Measurements from ENCODE around the gene PTGER1.

DNA sequence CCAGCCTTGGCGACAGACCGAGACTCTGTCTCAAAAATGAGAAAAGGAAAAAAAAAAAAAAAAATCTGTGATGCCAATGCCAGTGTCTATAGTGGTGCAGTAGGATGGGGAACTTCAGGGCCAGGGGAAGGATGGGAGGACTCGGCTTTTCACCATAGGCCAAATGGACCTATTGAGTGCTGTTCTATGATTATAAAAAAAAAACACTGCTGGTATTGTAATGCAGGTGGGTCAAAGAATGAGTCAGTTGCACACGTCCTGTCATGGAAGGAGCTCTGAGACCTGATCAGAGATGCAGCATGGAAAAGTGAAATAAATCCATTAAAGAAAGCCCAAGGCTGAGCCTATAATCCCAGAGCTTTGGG, 36.1 kb upstream of the PTGER1 start:
- TF ChIP-seq EZH2 (IDR thresholded peaks at IDR 0.05; ENCODE audit: low read length) = no peak
- TF ChIP-seq, protein P1, sequence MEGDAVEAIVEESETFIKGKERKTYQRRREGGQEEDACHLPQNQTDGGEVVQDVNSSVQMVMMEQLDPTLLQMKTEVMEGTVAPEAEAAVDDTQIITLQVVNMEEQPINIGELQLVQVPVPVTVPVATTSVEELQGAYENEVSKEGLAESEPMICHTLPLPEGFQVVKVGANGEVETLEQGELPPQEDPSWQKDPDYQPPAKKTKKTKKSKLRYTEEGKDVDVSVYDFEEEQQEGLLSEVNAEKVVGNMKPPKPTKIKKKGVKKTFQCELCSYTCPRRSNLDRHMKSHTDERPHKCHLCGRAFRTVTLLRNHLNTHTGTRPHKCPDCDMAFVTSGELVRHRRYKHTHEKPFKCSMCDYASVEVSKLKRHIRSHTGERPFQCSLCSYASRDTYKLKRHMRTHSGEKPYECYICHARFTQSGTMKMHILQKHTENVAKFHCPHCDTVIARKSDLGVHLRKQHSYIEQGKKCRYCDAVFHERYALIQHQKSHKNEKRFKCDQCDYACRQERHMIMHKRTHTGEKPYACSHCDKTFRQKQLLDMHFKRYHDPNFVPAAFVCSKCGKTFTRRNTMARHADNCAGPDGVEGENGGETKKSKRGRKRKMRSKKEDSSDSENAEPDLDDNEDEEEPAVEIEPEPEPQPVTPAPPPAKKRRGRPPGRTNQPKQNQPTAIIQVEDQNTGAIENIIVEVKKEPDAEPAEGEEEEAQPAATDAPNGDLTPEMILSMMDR (optimal IDR thresholded peaks at IDR 0.05 in 1 of 3, IDR thresholded peaks at IDR 0.05 in 1 of 3, conservative IDR thresholded peaks at IDR 0.05 in 1 of 3; ENCODE audit: extremely low read depth in 1 of 3, insufficient read depth in 2 of 3, low read length in 3 of 3) = no peak

Data from keratinocyte (primary cell).